H1 (cell line): ENCODE data around the gene POLN. TPM values are rescaled to one million over a fixed set of nuclear protein-coding genes. Genes with fewer than 3 reads are reported as not detected.

Experiments
- CTCF ChIA-PET: fragments of 300-600 bp; sonication (Branson Sonifier 250); formaldehyde crosslinking; loops from one replicate; lab custom pipeline; 2021; ENCODE audit not compliant: partially characterized antibody; lab: Charles Lee
- POLR2A ChIA-PET: fragments of 300-600 bp; sonication (Branson Sonifier 250); formaldehyde crosslinking; loops from one replicate; lab custom pipeline; 2021; ENCODE audit warnings: inconsistent platforms; ENCODE audit not compliant: partially characterized antibody; lab: Charles Lee
- DNase-seq, 2 experiments: peaks; one replicate each; pipeline versions ENCODE4 v3.0.0 to v3.0.0-alpha.2; 2010 to 2022; ENCODE audit warnings: low spot score in 2 of 2, low read depth in 1 of 2, mixed read lengths in 1 of 2
- FAIRE-seq: peaks from 2 replicates; lab custom pipeline; 2011; peaks lifted over from hg19 to GRCh38; lab: Jason Lieb, UNC
- H2AFZ ChIP-seq: 2 replicates; pipeline ENCODE4 v1.8.1; 2012; ENCODE audit warnings: low read length, inconsistent platforms
- H2AK5ac ChIP-seq: 2 replicates; pipeline ENCODE4 v1.6.1; 2013; ENCODE audit warnings: low read depth, low read length
- H2BK120ac ChIP-seq: replicated peaks from 2 replicates; pipeline ENCODE3; 2013; ENCODE audit warnings: low read depth, low read length, inconsistent platforms
- H2BK12ac ChIP-seq: 2 replicates; pipeline ENCODE4 v1.6.1; 2013; ENCODE audit warnings: low read depth, low read length
- H2BK15ac ChIP-seq: 2 replicates; pipeline ENCODE4 v1.6.1; 2013; ENCODE audit warnings: low read length
- H2BK20ac ChIP-seq: 2 replicates; pipeline ENCODE4 v1.6.1; 2013; ENCODE audit warnings: low read length
- H2BK5ac ChIP-seq: 2 replicates; pipeline ENCODE4 v1.6.1; 2013; ENCODE audit warnings: low read depth, low read length
- H3K14ac ChIP-seq: 2 replicates; pipeline ENCODE4 v1.6.1; 2013; ENCODE audit warnings: inconsistent platforms; ENCODE audit not compliant: insufficient read length
- H3K18ac ChIP-seq: 2 replicates; pipeline ENCODE4 v1.6.1; 2013; ENCODE audit warnings: low read length; ENCODE audit errors: extremely low read depth
- H3K23ac ChIP-seq: 2 replicates; pipeline ENCODE4 v1.6.1; 2013; ENCODE audit warnings: inconsistent platforms; ENCODE audit not compliant: insufficient read length
- H3K23me2 ChIP-seq: 2 replicates; pipeline ENCODE4 v1.6.1; 2013; ENCODE audit warnings: low read depth, low read length
- H3K27ac ChIP-seq: 2 replicates; pipeline ENCODE4 v1.6.1; 2011; ENCODE audit warnings: low read depth, low read length, inconsistent platforms
- H3K27me3 ChIP-seq, 4 experiments: replicated peaks in 1 of 4; 1 replicate in 1 of 4; 2 replicates in 3 of 4; pipeline versions ENCODE4 v1.6.1 to v1.8.1; 2011 to 2013; ENCODE audit warnings: low read length in 3 of 4, mild to moderate bottlenecking in 3 of 4, inconsistent platforms in 2 of 4, mixed read lengths in 2 of 4, moderate library complexity in 1 of 4; ENCODE audit not compliant: control insufficient read depth in 3 of 4, insufficient read depth in 3 of 4; ENCODE audit errors: extremely low read depth in 1 of 4
- H3K36me3 ChIP-seq, 4 experiments: 2 replicates each; pipeline versions ENCODE4 v1.6.1 to v1.8.1; 2011 to 2013; ENCODE audit warnings: mild to moderate bottlenecking in 4 of 4, low read length in 3 of 4, moderate library complexity in 2 of 4, control low read depth in 1 of 4, inconsistent platforms in 1 of 4; ENCODE audit not compliant: insufficient read depth in 4 of 4, control insufficient read depth in 2 of 4
- H3K4ac ChIP-seq: replicated peaks from 2 replicates; pipeline ENCODE3; 2013; ENCODE audit warnings: low read length, low read depth, mixed read lengths, inconsistent platforms; ENCODE audit not compliant: insufficient read length
- H3K4me1 ChIP-seq, 4 experiments: replicated peaks in 1 of 4; 1 replicate in 1 of 4; 2 replicates in 3 of 4; pipeline versions ENCODE4 v1.6.1 to v1.8.1; 2011 to 2013; ENCODE audit warnings: low read length in 3 of 4, inconsistent platforms in 2 of 4, mixed read lengths in 1 of 4; ENCODE audit not compliant: insufficient read depth in 4 of 4, control insufficient read depth in 3 of 4
- H3K4me2 ChIP-seq, 2 experiments: 2 replicates each; pipeline versions ENCODE4 v1.6.1 to v1.8.1; 2011 to 2013; ENCODE audit warnings: low read depth in 2 of 2, low read length in 2 of 2, control low read depth in 1 of 2, inconsistent platforms in 1 of 2, mild to moderate bottlenecking in 1 of 2; ENCODE audit not compliant: insufficient read depth in 1 of 2
- H3K4me3 ChIP-seq, 4 experiments: fragments of 200-600, 300-600 bp in 1 of 4; sonication (generic), shearing (Covaris generic), sonication (Bioruptor Twin) in 1 of 4; 2 replicates each; pipeline versions ENCODE4 v1.5.1 to v1.8.1; 2011 to 2016; ENCODE audit warnings: low read length in 4 of 4, low read depth in 3 of 4, control low read depth in 2 of 4, inconsistent platforms in 2 of 4, mild to moderate bottlenecking in 2 of 4, mixed read lengths in 1 of 4, moderate library complexity in 1 of 4; ENCODE audit not compliant: insufficient read depth in 2 of 4; ENCODE audit errors: extremely low read depth in 1 of 4
- H3K56ac ChIP-seq: replicated peaks from 2 replicates; pipeline ENCODE3; 2013; ENCODE audit warnings: low read depth, mild to moderate bottlenecking, mixed read lengths, low read length, inconsistent platforms; ENCODE audit not compliant: insufficient read length
- H3K79me1 ChIP-seq: 2 replicates; pipeline ENCODE4 v1.6.1; 2013; ENCODE audit warnings: low read depth, low read length, control low read depth
- H3K79me2 ChIP-seq, 2 experiments: 2 replicates each; pipeline versions ENCODE4 v1.6.1 to v1.8.1; 2012 to 2013; ENCODE audit warnings: low read length in 2 of 2, mild to moderate bottlenecking in 2 of 2, inconsistent platforms in 1 of 2; ENCODE audit not compliant: insufficient read depth in 2 of 2, control insufficient read depth in 1 of 2
- H3K9ac ChIP-seq, 4 experiments: replicated peaks in 1 of 4; 1 replicate in 1 of 4; 2 replicates in 3 of 4; pipeline versions ENCODE4 v1.6.1 to v1.8.1; 2011 to 2013; ENCODE audit warnings: low read depth in 3 of 4, low read length in 3 of 4, control low read depth in 2 of 4, mild to moderate bottlenecking in 2 of 4, moderate library complexity in 2 of 4, inconsistent platforms in 1 of 4; ENCODE audit errors: extremely low read depth in 1 of 4
- H3K9me3 ChIP-seq, 2 experiments: 2 replicates each; pipeline versions ENCODE4 v1.6.1 to v1.8.1; 2012 to 2013; ENCODE audit warnings: mild to moderate bottlenecking in 2 of 2, moderate library complexity in 2 of 2, control low read depth in 1 of 2, inconsistent platforms in 1 of 2, low read depth in 1 of 2, low read length in 1 of 2, mixed read lengths in 1 of 2; ENCODE audit not compliant: insufficient read depth in 2 of 2
- H4K20me1 ChIP-seq, 2 experiments: replicated peaks in 1 of 2; 2 replicates each; pipeline versions ENCODE3 to v1.8.1; 2011 to 2013; ENCODE audit warnings: inconsistent platforms in 2 of 2, low read length in 2 of 2, mild to moderate bottlenecking in 1 of 2; ENCODE audit not compliant: insufficient read depth in 2 of 2, control insufficient read depth in 1 of 2
- H4K5ac ChIP-seq: 2 replicates; pipeline ENCODE4 v1.6.1; 2013; ENCODE audit warnings: low read length, low read depth, mixed read lengths, inconsistent platforms; ENCODE audit not compliant: insufficient read length
- H4K8ac ChIP-seq: 2 replicates; pipeline ENCODE4 v1.8.0; 2013; ENCODE audit warnings: mild to moderate bottlenecking, moderate library complexity, low read length, inconsistent platforms; ENCODE audit not compliant: insufficient read depth; ENCODE audit errors: extremely low read depth
- H4K91ac ChIP-seq: replicated peaks from 2 replicates; pipeline ENCODE3; 2013; ENCODE audit warnings: low read length, mixed read lengths, inconsistent platforms; ENCODE audit not compliant: insufficient read length
- ATF3 ChIP-seq: IDR thresholded peaks from 2 replicates; pipeline ENCODE4 v1.6.1; 2011; ENCODE audit warnings: low read depth, mild to moderate bottlenecking, low read length; ENCODE audit not compliant: insufficient read depth
- BACH1 ChIP-seq: IDR thresholded peaks from 2 replicates; pipeline ENCODE4 v1.6.1; 2012; ENCODE audit warnings: low read length, improper control_type of control experiment
- CBX8 ChIP-seq: fragments of 300-800, 300-1000 bp; sonication (generic); IDR thresholded peaks from 2 replicates; pipeline ENCODE4 v1.7.1; 2016; ENCODE audit warnings: low read depth, low read length, borderline replicate concordance
- CTBP2 ChIP-seq: IDR thresholded peaks from 2 replicates; pipeline ENCODE4 v1.7.0; 2011; ENCODE audit warnings: borderline replicate concordance, mild to moderate bottlenecking, moderate library complexity, mixed read lengths, low read length; ENCODE audit not compliant: insufficient read depth, insufficient read length
- EP300 ChIP-seq, 2 experiments: IDR thresholded peaks; 1 replicate in 1 of 2; 2 replicates in 1 of 2; pipeline ENCODE4 v1.6.1; 2011 to 2012; ENCODE audit warnings: low read depth in 2 of 2, low read length in 2 of 2, mild to moderate bottlenecking in 2 of 2, borderline replicate concordance in 1 of 2, inconsistent platforms in 1 of 2, moderate library complexity in 1 of 2
- HDAC6 ChIP-seq: IDR thresholded peaks from one replicate; pipeline ENCODE4 v1.7.1; 2012; ENCODE audit warnings: low read depth, mild to moderate bottlenecking, inconsistent platforms, low read length, moderate library complexity
- JUN ChIP-seq: IDR thresholded peaks from 2 replicates; pipeline ENCODE4 v1.6.1; 2011; ENCODE audit warnings: low read depth, mild to moderate bottlenecking, improper control_type of control experiment, low read length
- KDM5A ChIP-seq: fragments of 200-600 bp; IDR thresholded peaks from 2 replicates; pipeline ENCODE4 v1.7.1; 2012; ENCODE audit warnings: mild to moderate bottlenecking, low read length, inconsistent platforms, mixed read lengths
- POU5F1 ChIP-seq: IDR thresholded peaks from 2 replicates; pipeline ENCODE4 v1.6.1; 2011; ENCODE audit warnings: low read depth, mild to moderate bottlenecking, low read length, moderate library complexity
- RAD21 ChIP-seq, 2 experiments: IDR thresholded peaks in 1 of 2; conservative IDR thresholded peaks in 1 of 2; 2 replicates each; pipeline ENCODE4 v1.6.1; 2011; ENCODE audit warnings: low read depth in 2 of 2, low read length in 2 of 2, improper control_type of control experiment in 1 of 2, inconsistent platforms in 1 of 2, mild to moderate bottlenecking in 1 of 2, moderate library complexity in 1 of 2
- RXRA ChIP-seq: IDR thresholded peaks from 2 replicates; pipeline ENCODE4 v1.6.1; 2011; ENCODE audit warnings: low read depth, mild to moderate bottlenecking, low read length, moderate library complexity; ENCODE audit not compliant: insufficient read depth
- SIN3A ChIP-seq, 2 experiments: IDR thresholded peaks in 1 of 2; conservative IDR thresholded peaks in 1 of 2; 2 replicates each; pipeline ENCODE4 v1.6.1; 2011 to 2012; ENCODE audit warnings: low read length in 2 of 2, improper control_type of control experiment in 1 of 2, low read depth in 1 of 2, mild to moderate bottlenecking in 1 of 2
- WGBS, 2 experiments: shearing (Covaris generic) in 1 of 2; methylation state at CpG; one replicate each; pipeline versions ENCODE4 v1.1.6 to v1.1.7; 2013 to 2015; ENCODE audit warnings: low lambda C conversion rate in 2 of 2, mixed read lengths in 2 of 2, inconsistent platforms in 1 of 2, low coverage in 1 of 2, missing lambda C conversion rate in 1 of 2; ENCODE audit not compliant: insufficient replicate concordance in 2 of 2, insufficient coverage in 1 of 2, insufficient read length in 1 of 2; ENCODE audit errors: extremely low coverage in 1 of 2, missing lambda C conversion rate in 1 of 2; 5-methylcytosine and 5-hydroxymethylcytosine counted together
- polyA plus RNA-seq, 7 experiments: library from polyadenylated mRNA; depleted of rRNA in 3 of 7; stranded (reverse) in 5 of 7; unstranded in 2 of 7; fragments of >200 nt in 5 of 7; fragments of 200-250 nt in 2 of 7; gene quantifications; 1 replicate in 5 of 7; 2 replicates in 1 of 7; 4 replicates in 1 of 7; pipeline versions ENCODE4 v1.2.1 to v1.2.3, GENCODE V29; 2011 to 2013; ENCODE audit warnings: missing spikeins in 2 of 7, mixed read lengths in 2 of 7
- total RNA-seq: library from RNA; stranded (reverse); fragmentation: NEBNext Ultra II Directional; extraction: Animal tissue kit (Norgen Biotek cat#: 25700); gene quantifications from 2 replicates; pipeline ENCODE4 v1.2.1, GENCODE V29; 2021

The POLN gene
- total and polyA plus RNA-seq, 2 of the 8 experiments (the other 6 are each of a cell fraction or from before 2014, with no cell fraction given): 0.98 to 1.5 TPM

GRCh38 chr4:2290488-2290887 lies 48.6 kb upstream of the POLN start:
- Histone ChIP-seq H3K79me1 (no peaks in the 10 kb centered on the region), H4K8ac (no peak overlapping the region; the same call in 1 of the 2 replicates), H3K4ac (no peak overlapping the region), H3K27me3 (no peaks in the 10 kb centered on the region), H3K36me3 (no peaks in the 10 kb centered on the region), H3K79me2 (no peaks in the 10 kb centered on the region), H3K14ac (no peak overlapping the region), H3K4me1 (peaks cover 0 to 8% (median 0%) of the 10 kb centered on the region in 4 experiments; a peak in 2 of 7 replicates), H2BK20ac (no peak overlapping the region), H2BK120ac (no peak overlapping the region), H3K9ac (no peak overlapping the region), H3K23ac (no peak overlapping the region), H3K4me3 (no peak overlapping the region), H4K5ac (no peak overlapping the region), H3K56ac (no peak overlapping the region), H2AFZ (no peak overlapping the region), H4K91ac (no peak overlapping the region), H2BK12ac (no peak overlapping the region), H3K23me2 (no peaks in the 10 kb centered on the region), H2AK5ac (no peak overlapping the region), H2BK5ac (no peak overlapping the region), H3K18ac (no peak overlapping the region), H3K27ac (no peak overlapping the region; the same call in 1 of the 2 replicates), H4K20me1 (peaks cover 0 to 2% of the 10 kb centered on the region in 2 experiments), H3K9me3 (no peaks in the 10 kb centered on the region), H2BK15ac (no peak overlapping the region), H3K4me2 (no peak overlapping the region)
- FAIRE-seq (no peak), DNase-seq (no peak)
- POLR2A ChIA-PET: interaction anchor here (1.0 kb wide), 1 partner anchor 25 kb away, joined by 3 read pairs; no protein-coding TSS in a partner anchor
- CTCF ChIA-PET: interaction anchor here (0.9 to 2.1 kb wide), 3 partner anchors 12 to 83 kb away, joined by 4 to 5 read pairs (median 4); no protein-coding TSS in a partner anchor
- 93% methylated on average over 9 of the region's 9 CpGs; no CpG with 5 or more reads in 1 of the 2 experiments for WGBS, 2 experiments
- TF ChIP-seq BACH1 (no peak), RAD21 (IDR thresholded peaks at IDR 0.05 in 1 of 2, conservative IDR thresholded peaks at IDR 0.05 in 1 of 2; ENCODE audit: low read depth in 2 of 2, low read length in 2 of 2) (no peak), JUN (no peak), ATF3 (no peak), EP300 (IDR thresholded peaks at IDR 0.05; ENCODE audit: borderline replicate concordance in 1 of 2, low read depth in 2 of 2, low read length in 2 of 2) (no peak), CTBP2 (no peak), HDAC6 (no peak), SIN3A (conservative IDR thresholded peaks at IDR 0.05 in 1 of 2, IDR thresholded peaks at IDR 0.05 in 1 of 2; ENCODE audit: low read depth in 1 of 2, low read length in 2 of 2) (no peak), KDM5A (no peak), POU5F1 (no peak), RXRA (no peak), CBX8 (no peak)
